HG02943 (cell line): Measurements from ENCODE around the gene PROZ.

ENCODE experiments used
- ATAC-seq: cut with Tn5 transposase; IDR thresholded peaks from one replicate; pipeline ENCODE4 v1.9.1; 2021; ENCODE audit warnings: mild to moderate bottlenecking, low read depth, moderate library complexity; ENCODE audit not compliant: unreplicated experiment

The PROZ gene

GRCh38 chr13:113140677-113141600, 17.5 kb upstream of the PROZ start:
- ATAC-seq, result no peak

- no peak for ATAC-seq
Observed at GRCh38 chr13:113141601-113141970, 16.9 kb upstream of the PROZ start.

GRCh38 chr13:113142876-113143275, 15.6 kb upstream of the PROZ start:
- ATAC-seq, result no peak

- no peak for ATAC-seq
Observed at GRCh38 chr13:113143466-113144254, 14.8 kb upstream of the PROZ start.

GRCh38 chr13:113144255-113144629, 14.2 kb upstream of the PROZ start:
- no peak for ATAC-seq

- ATAC-seq, result no peak
Observed at GRCh38 chr13:113145496-113145895, 13.0 kb upstream of the PROZ start.

- ATAC-seq, result no peak
Observed at GRCh38 chr13:113145911-113146598, 12.4 kb upstream of the PROZ start.

GRCh38 chr13:113146750-113147149, 11.7 kb upstream of the PROZ start:
- ATAC-seq, result no peak

- ATAC-seq, result no peak
Observed at GRCh38 chr13:113147206-113147605, 11.2 kb upstream of the PROZ start.

- ATAC-seq, result no peak
Observed at GRCh38 chr13:113148407-113148806, 10.0 kb upstream of the PROZ start.

- no peak for ATAC-seq
Observed at GRCh38 chr13:113148940-113149503, 9.4 kb upstream of the PROZ start.

- no peak for ATAC-seq
Observed at GRCh38 chr13:113149711-113150549, 8.5 kb upstream of the PROZ start.

GRCh38 chr13:113150550-113151365, 7.7 kb upstream of the PROZ start:
- ATAC-seq, result no peak

GRCh38 chr13:113151745-113152690, 6.4 kb upstream of the PROZ start:
- no peak for ATAC-seq

- no peak for ATAC-seq
Observed at GRCh38 chr13:113152691-113152983, 5.8 kb upstream of the PROZ start.

GRCh38 chr13:113152984-113153809, 5.3 kb upstream of the PROZ start:
- ATAC-seq, result peak; percentile 27
